Natural killer cell (primary cell): ENCODE results near the gene CDK5R2. TPM values are rescaled to one million over a fixed set of nuclear protein-coding genes. Genes with fewer than 3 reads are reported as not detected.
A peak's percentile ranks its signal among the peaks of the same experiment; 100 is the strongest.

ENCODE experiments used
- ATAC-seq, 3 donors: fragments of 150-1000 bp in 2 of 3; fragments of 200-7000 bp in 1 of 3; cut with Tn5 transposase; 1 replicate in 1 of 3; 2 replicates in 2 of 3; pipeline ENCODE4 v1.10.0; 2021; ENCODE audit warnings: mild to moderate bottlenecking in 2 of 3, moderate library complexity in 2 of 3
- DNase-seq, 2 donors: peaks; one replicate each; pipeline versions ENCODE4 v3.0.0 to v3.0.0-alpha.2; 2013 to 2021; ENCODE audit warnings: mixed read lengths in 1 of 2
- H3K27ac ChIP-seq: one replicate; pipeline ENCODE4 v1.5.1; 2013; ENCODE audit warnings: mild to moderate bottlenecking, low read length
- H3K27me3 ChIP-seq: one replicate; pipeline ENCODE4 v1.6.1; 2013; ENCODE audit warnings: low read length; ENCODE audit not compliant: control insufficient read depth, insufficient read depth
- H3K36me3 ChIP-seq: one replicate; pipeline ENCODE4 v1.6.1; 2013; ENCODE audit warnings: low read length; ENCODE audit not compliant: control insufficient read depth, insufficient read depth
- H3K4me1 ChIP-seq: one replicate; pipeline ENCODE4 v1.6.1; 2013; ENCODE audit warnings: low read length; ENCODE audit not compliant: control insufficient read depth, insufficient read depth
- H3K4me3 ChIP-seq: one replicate; pipeline ENCODE4 v1.5.1; 2013; ENCODE audit warnings: low read length
- H3K9me3 ChIP-seq: one replicate; pipeline ENCODE4 v1.6.1; 2013; ENCODE audit warnings: low read length; ENCODE audit not compliant: control insufficient read depth, insufficient read depth
- H3K27ac Mint-ChIP-seq, 2 donors: one replicate each; pipeline ENCODE4 v1.8.0; 2022; ENCODE audit warnings: mild to moderate bottlenecking in 2 of 2, mixed read lengths in 2 of 2, moderate library complexity in 1 of 2
- H3K27me3 Mint-ChIP-seq, 2 donors: one replicate each; pipeline ENCODE4 v1.8.0; 2022; ENCODE audit warnings: low read depth in 2 of 2, mixed read lengths in 2 of 2
- H3K36me3 Mint-ChIP-seq: one replicate; pipeline ENCODE4 v1.8.0; 2022; ENCODE audit warnings: mixed read lengths
- H3K4me1 Mint-ChIP-seq, 2 donors: one replicate each; pipeline ENCODE4 v1.8.0; 2022; ENCODE audit warnings: mixed read lengths in 2 of 2
- H3K4me3 Mint-ChIP-seq: one replicate; pipeline ENCODE4 v1.8.0; 2022; ENCODE audit warnings: mild to moderate bottlenecking, moderate library complexity, mixed read lengths
- H3K9me3 Mint-ChIP-seq, 2 donors: one replicate each; pipeline ENCODE4 v1.8.0; 2022; ENCODE audit warnings: mixed read lengths in 2 of 2
- WGBS: methylation state at CpG from one replicate; pipeline ENCODE4 v1.1.7; 2013; ENCODE audit warnings: missing lambda C conversion rate; ENCODE audit not compliant: insufficient coverage; 5-methylcytosine and 5-hydroxymethylcytosine counted together
- intact Hi-C: fragments of 100-400 bp; cut with micrococcal nuclease; formaldehyde crosslinking; loops from one replicate; pipeline ENCODE4 v1.14.2; 2022
- total RNA-seq, 4 donors: library from RNA; stranded (reverse); fragments of 120-200 nt in 1 of 4; gene quantifications; one replicate each; pipeline versions ENCODE4 v1.2.3 to v1.2.4, GENCODE V29; 2013 to 2022
- TF ChIP-seq, protein P1 (sequence below): fragments of 200-600 bp; IDR thresholded peaks from one replicate; pipeline ENCODE4 v1.8.0; 2022; ENCODE audit warnings: antibody characterized with exemption

CDK5R2 gene
- total RNA-seq, result not detected
- total RNA-seq (2013), result not detected

DNA sequence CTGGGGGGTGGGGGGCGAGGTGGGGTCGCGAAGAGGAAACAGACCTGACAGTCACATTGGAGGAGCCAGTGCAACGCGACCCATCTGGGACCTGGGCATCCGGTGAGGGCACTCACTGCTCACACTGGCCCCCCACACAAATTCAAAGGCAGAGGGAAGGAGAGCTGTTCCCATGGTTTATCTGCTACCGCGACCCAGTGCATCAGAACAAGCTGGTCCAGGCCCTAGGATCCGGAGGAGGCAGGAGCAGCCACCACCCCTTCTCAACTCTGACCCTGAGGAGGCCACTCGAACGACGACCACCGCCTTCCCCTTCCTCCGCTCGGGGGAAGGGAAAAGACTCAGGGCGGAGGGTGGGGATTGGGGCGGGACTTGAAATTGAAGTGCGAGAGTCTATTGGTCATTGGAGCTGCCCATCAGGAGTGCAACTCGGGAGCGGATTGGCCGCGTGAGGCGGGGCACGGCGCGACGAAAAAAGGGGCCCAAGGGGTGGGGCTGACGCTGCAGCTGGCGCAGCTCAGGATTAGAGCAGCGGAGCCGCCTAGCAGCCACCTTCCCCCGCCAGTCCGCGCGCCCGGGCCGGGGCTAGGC, at the start of gene CDK5R2:
TSS of gene CDK5R2 (plus strand) at position 526 of the 591 bp plus-strand sequence. CDS start 155 bp downstream, outside the sequence.
- H3K27me3 Mint-ChIP-seq, result peaks cover 61 to 74% of the 10 kb centered on the region in 2 donors
- no peaks in the 10 kb centered on the region for H3K9me3 Mint-ChIP-seq
- H3K36me3 ChIP-seq, result no peaks in the 10 kb centered on the region
- 3% methylated on average over 37 of the region's 37 CpGs for WGBS
- H3K4me1 Mint-ChIP-seq, result peaks cover 0 to 18% of the 10 kb centered on the region in 2 donors
- TF ChIP-seq, protein P1, sequence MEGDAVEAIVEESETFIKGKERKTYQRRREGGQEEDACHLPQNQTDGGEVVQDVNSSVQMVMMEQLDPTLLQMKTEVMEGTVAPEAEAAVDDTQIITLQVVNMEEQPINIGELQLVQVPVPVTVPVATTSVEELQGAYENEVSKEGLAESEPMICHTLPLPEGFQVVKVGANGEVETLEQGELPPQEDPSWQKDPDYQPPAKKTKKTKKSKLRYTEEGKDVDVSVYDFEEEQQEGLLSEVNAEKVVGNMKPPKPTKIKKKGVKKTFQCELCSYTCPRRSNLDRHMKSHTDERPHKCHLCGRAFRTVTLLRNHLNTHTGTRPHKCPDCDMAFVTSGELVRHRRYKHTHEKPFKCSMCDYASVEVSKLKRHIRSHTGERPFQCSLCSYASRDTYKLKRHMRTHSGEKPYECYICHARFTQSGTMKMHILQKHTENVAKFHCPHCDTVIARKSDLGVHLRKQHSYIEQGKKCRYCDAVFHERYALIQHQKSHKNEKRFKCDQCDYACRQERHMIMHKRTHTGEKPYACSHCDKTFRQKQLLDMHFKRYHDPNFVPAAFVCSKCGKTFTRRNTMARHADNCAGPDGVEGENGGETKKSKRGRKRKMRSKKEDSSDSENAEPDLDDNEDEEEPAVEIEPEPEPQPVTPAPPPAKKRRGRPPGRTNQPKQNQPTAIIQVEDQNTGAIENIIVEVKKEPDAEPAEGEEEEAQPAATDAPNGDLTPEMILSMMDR, result no peak
- no peak within 1 kb of the TSS for H3K4me3 ChIP-seq
- peaks cover 19% of the 10 kb centered on the region for H3K4me1 ChIP-seq
- H3K9me3 ChIP-seq, result peaks cover 9% of the 10 kb centered on the region
- H3K4me3 Mint-ChIP-seq, result peak within 1 kb of the TSS; percentile 57
- ATAC-seq, result peak; percentile 58 to 80 (median 60)
- DNase-seq, result peak in 1 of 2 donors; percentile 76
- H3K27ac ChIP-seq, result no peak within 1 kb of the TSS
- H3K27me3 ChIP-seq, result peaks cover 46% of the 10 kb centered on the region
- no peaks in the 10 kb centered on the region for H3K36me3 Mint-ChIP-seq
- no peak within 1 kb of the TSS for H3K27ac Mint-ChIP-seq
- intact Hi-C loops, result no loop called here

DNA sequence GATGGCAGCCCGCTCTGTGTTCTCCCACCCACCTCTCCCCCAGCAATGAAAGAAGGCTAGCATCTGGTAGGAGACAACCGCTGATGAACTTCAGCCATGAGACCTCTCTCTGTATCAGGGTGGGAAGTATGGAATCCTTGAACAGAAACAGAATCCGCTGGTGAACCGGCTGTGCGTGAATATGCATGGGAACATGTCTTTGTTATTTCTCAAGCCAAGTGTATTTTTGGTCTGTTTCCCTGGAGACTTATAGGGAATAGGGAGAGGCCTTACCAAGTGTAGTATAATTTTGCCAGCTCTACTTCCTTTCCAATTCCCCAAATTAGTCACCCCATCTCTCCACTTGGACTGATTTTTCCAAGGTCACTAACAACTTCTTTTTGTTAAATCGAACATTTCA, 48.7 kb upstream of the CDK5R2 start:
- H3K4me1 ChIP-seq, result peaks cover 12% of the 10 kb centered on the region
- DNase-seq (no peak), ATAC-seq (no peak)
- Mint-ChIP-seq H3K4me1 (peaks cover 0 to 12% of the 10 kb centered on the region in 2 donors), H3K4me3 (no peak overlapping the region), H3K36me3 (no peaks in the 10 kb centered on the region), H3K27me3 (peaks cover 29 to 36% of the 10 kb centered on the region in 2 donors), H3K9me3 (no peaks in the 10 kb centered on the region), H3K27ac (no peak overlapping the region)
- intact Hi-C loops, result no loop called here
- TF ChIP-seq, protein P1, result no peak
- no peaks in the 10 kb centered on the region for H3K27me3 ChIP-seq
- H3K36me3 ChIP-seq, result no peaks in the 10 kb centered on the region
- no peak overlapping the region for H3K4me3 ChIP-seq
- no peaks in the 10 kb centered on the region for H3K9me3 ChIP-seq
- H3K27ac ChIP-seq, result no peak overlapping the region
- WGBS, result 99% methylated on average over 6 of the region's 6 CpGs

DNA sequence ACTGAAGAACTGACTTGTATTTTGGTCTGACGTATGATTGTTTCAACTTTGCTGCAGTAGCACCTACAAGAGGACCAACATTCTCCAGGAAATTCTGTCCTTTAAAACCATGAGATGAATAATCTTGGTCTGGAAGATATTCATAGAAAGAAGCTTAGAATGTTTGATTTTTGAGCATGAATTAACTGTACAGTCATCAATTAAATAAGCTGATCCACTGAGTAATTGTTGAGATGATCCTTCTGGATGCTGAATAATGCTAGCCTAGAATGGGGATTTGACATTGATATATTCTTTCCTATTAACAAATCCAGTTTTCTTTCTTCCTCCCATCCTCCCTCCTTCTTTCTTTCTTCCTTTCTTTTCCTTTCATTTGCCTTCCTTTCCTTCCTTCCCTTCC, 39.0 kb upstream of the CDK5R2 start:
- no peak for DNase-seq
- Mint-ChIP-seq H3K27me3 (peaks cover 42 to 81% of the 10 kb centered on the region in 2 donors), H3K36me3 (peaks cover 6% of the 10 kb centered on the region), H3K4me3 (no peak overlapping the region), H3K4me1 (no peaks in the 10 kb centered on the region), H3K9me3 (no peaks in the 10 kb centered on the region), H3K27ac (no peak overlapping the region)
- no peaks in the 10 kb centered on the region for H3K36me3 ChIP-seq
- TF ChIP-seq, protein P1, result no peak
- ATAC-seq, result no peak
- peaks cover 3% of the 10 kb centered on the region for H3K27me3 ChIP-seq
- H3K9me3 ChIP-seq, result no peaks in the 10 kb centered on the region
- no peak overlapping the region for H3K27ac ChIP-seq
- intact Hi-C loops, result no loop called here
- H3K4me3 ChIP-seq, result no peak overlapping the region
- 83% methylated on average over 1 of the region's 1 CpG for WGBS
- no peaks in the 10 kb centered on the region for H3K4me1 ChIP-seq

DNA sequence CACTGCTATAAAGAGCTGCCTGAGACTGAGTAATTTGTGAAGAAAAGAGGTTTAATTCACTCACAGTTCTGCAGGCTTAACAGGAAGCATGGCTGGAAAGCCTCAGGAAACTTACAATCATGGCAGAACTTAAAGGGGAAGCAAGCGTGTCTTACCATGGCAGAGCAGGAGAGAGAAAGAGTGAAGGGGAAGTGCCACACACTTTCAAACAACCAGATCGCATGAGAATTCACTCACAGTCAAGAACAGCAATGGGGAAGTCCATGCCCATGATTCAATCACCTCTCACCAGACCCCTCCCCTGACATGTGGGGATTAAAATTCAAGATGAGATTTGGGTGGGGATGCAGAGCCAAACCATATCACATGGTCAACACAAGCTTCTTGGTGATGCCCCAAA, 34.7 kb upstream of the CDK5R2 start:
- peaks cover 46 to 80% of the 10 kb centered on the region in 2 donors for H3K27me3 Mint-ChIP-seq
- ATAC-seq (no peak), DNase-seq (no peak)
- H3K4me3 Mint-ChIP-seq, result no peak overlapping the region
- intact Hi-C loops, result no loop called here
- H3K4me1 Mint-ChIP-seq, result no peaks in the 10 kb centered on the region
- Histone ChIP-seq H3K27me3 (peaks cover 8% of the 10 kb centered on the region), H3K9me3 (no peaks in the 10 kb centered on the region), H3K4me1 (no peaks in the 10 kb centered on the region), H3K27ac (no peak overlapping the region), H3K4me3 (no peak overlapping the region), H3K36me3 (no peaks in the 10 kb centered on the region)
- H3K36me3 Mint-ChIP-seq, result peaks cover 6% of the 10 kb centered on the region
- 100% methylated on average over 1 of the region's 2 CpGs for WGBS
- TF ChIP-seq, protein P1, result no peak
- H3K9me3 Mint-ChIP-seq, result no peaks in the 10 kb centered on the region
- no peak overlapping the region for H3K27ac Mint-ChIP-seq
